GM12874 (cell line): Measurements from ENCODE around the gene SSH2.

Experiments
- TF ChIP-seq, protein P1 (sequence below): IDR thresholded peaks from 2 replicates; pipeline ENCODE4 v1.5.1; 2011; ENCODE audit warnings: low read depth, mild to moderate bottlenecking, control low read depth, low read length, moderate library complexity; ENCODE audit not compliant: insufficient read depth

Gene SSH2

DNA sequence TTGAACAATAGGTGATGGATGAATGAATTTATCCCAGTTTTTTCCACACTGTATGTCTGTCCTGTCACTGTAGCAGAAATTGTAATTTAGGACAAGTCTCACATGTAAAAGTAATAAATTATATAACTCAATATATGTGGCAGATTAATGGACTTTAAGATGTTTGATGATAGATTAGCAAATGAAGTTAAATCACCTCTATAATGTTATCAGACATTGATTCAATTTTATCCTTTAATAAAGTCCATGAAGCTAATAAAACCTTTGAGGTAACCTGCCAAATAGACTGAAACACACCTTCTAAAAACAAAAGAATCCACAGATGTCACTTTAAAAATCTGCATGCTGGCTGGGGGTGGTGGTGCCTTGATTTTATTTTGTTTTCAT lies 224.0 kb downstream of the SSH2 start:
- TF ChIP-seq, protein P1, sequence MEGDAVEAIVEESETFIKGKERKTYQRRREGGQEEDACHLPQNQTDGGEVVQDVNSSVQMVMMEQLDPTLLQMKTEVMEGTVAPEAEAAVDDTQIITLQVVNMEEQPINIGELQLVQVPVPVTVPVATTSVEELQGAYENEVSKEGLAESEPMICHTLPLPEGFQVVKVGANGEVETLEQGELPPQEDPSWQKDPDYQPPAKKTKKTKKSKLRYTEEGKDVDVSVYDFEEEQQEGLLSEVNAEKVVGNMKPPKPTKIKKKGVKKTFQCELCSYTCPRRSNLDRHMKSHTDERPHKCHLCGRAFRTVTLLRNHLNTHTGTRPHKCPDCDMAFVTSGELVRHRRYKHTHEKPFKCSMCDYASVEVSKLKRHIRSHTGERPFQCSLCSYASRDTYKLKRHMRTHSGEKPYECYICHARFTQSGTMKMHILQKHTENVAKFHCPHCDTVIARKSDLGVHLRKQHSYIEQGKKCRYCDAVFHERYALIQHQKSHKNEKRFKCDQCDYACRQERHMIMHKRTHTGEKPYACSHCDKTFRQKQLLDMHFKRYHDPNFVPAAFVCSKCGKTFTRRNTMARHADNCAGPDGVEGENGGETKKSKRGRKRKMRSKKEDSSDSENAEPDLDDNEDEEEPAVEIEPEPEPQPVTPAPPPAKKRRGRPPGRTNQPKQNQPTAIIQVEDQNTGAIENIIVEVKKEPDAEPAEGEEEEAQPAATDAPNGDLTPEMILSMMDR = no peak

DNA sequence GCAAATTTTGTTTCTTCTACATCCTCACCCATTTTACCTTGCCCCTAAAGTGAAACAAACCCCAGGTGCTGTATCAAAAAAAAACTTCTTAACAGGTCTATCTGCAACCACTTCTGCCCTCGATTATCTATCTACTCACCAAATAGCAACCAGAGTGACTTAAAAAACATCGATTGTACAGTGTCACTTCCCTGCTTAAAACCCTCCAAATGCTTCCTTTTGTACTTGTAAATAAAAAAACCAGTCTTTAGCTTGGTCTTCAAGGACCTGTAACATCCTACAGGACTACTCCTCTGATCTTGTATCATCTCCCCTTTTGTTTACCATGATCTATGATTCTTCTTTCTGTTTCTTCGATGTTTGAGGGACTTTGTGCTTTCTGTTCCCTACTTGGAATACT lies 224.6 kb downstream of the SSH2 start:
- TF ChIP-seq, protein P1 = no peak

DNA sequence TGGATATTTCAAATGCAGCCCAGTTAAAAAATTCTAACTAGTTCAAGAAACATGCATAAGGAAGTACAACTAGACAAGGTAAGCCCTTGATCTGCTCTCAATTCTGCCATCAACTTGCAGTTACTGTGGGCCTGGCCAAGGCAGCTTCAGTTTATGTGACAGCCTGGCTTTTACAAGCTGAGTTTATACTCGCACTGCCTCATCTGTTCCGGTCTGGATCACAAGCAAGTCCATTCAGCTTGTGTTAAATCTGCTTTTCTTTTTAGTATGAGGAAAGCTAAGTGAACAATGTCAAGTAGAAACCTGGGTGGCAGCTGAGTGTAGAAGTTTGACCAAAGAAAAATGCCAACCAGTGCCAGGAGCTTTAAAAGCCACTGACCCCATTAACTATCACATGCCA lies 230.7 kb downstream of the SSH2 start:
- TF ChIP-seq, protein P1 = no peak

DNA sequence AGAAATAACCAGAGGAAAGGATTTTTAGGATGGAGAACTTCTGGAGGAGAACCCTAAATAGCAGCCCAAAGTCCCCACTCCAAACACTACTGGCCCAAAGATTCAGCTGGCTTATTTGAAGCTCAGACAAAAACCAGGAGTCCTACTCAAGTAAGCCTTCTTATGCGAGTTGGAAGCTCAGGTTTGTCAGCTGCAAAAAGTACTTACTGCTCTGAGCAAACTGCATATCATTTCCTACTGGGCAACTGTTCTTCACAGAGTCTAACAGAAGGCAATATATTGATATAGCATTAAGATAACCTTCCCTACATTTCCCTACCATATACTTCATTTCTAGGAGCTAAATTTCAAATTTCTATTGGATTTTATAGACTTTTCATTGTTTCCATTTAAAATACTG lies 231.2 kb downstream of the SSH2 start:
- TF ChIP-seq, protein P1 = no peak

DNA sequence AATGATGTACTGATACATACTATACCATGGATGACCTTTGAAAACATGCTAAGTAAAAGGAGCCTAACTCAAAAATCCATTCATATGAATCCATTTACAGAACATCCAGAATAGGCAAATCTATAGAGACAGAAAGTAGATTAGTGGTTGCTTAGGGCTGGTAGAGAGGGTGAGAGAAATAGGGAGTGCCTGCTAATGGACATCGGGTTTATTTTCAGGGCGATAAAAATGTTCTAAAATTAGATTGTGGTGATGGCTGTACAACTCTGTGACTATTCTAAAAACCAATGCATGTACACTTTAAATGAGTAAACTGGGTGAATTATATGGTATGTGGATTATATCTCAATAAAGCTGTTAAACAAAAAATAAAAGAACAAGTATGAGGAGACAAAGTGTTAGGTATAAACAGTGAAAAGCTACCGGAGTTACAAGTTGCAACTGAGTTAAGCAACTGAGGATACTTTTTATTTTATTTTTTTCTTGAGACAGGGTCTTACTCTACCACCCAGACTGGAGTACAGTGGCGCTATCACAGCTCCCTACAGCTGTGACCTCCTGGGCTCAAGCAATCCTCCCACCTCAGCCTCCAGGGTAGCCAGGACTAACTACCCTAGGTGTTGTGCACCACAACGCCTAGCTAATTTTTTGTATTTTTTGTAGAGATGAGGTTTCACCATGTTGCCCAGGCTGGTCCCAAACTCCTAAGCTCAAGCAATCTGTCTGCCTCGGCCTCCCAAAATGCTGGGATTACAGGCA lies 231.8 kb downstream of the SSH2 start:
- TF ChIP-seq, protein P1 = no peak

DNA sequence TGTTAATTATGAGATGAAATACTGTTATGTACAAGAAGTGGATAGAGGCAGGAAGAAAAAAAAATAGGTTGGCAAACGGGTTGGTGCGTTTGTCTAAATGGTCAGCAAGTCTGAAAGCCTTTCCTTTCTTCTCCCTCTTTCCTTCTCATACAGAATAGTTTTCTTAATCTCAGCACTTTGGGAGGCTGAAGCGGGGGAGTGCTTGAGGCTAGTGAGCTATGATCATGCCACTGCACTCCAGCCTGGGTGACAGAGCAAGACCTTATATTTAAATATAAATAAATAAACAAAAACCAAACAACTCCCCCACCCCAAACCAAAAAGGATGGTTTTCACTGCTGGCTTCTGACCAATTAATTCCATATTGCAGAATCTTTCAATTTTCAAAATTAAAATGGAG lies 232.7 kb downstream of the SSH2 start:
- TF ChIP-seq, protein P1 = no peak

DNA sequence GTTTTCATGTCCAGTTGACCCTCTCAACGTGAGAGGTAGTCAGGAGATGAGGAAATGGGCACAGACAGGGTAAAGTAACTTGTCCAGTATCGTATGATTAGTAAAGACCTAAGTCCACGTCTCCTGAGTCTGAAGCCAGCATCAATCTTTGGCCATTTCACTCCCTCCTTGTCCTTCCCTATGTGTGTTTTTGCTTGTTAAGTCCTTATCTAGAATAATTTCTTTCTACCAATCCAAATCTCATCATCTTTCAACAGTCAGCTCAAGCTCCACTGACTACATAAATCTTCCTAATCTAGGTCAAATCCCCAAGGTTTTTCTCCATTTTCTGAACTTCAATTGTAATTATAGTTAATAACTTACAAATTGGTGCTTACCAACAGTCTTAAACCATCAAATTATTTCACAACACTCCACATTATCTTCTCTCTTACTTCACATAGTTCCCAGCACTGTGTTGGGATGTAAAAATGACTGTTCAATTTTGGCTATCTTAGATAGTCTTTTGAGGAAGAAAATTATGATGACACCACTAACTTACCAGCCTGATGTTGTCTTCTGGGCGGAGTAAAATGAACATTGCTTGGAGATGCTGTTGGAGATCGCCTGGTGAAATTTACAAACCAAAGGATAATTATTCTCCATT lies 235.0 kb downstream of the SSH2 start:
- TF ChIP-seq, protein P1 = no peak
